B cell (primary cell): ENCODE data around the gene TNFRSF1B. TPM values are rescaled to one million over a fixed set of nuclear protein-coding genes. Genes with fewer than 3 reads are reported as not detected.

Source experiments
- ATAC-seq: fragments of 200-7000 bp; cut with Tn5 transposase; one replicate; pipeline ENCODE4 v1.10.0; 2021; ENCODE audit warnings: low read depth, mild to moderate bottlenecking, moderate number of reproducible peaks, moderate library complexity
- CTCF ChIA-PET: fragments of 350-600 bp; sonication (Branson Sonifier 250); formaldehyde crosslinking; loops from one replicate; lab custom pipeline; 2021; ENCODE audit warnings: antibody characterized with exemption, inconsistent platforms; lab: Charles Lee
- POLR2A ChIA-PET: fragments of 350-600 bp; sonication (Branson Sonifier 250); formaldehyde crosslinking; loops from one replicate; lab custom pipeline; 2021; ENCODE audit warnings: antibody characterized with exemption; lab: Charles Lee
- DNase-seq: peaks from one replicate; pipeline ENCODE4 v3.0.0; 2013
- H2AFZ ChIP-seq: 2 replicates; pipeline ENCODE4 v1.6.1; 2012; ENCODE audit warnings: mild to moderate bottlenecking, low read depth, low read length; ENCODE audit not compliant: insufficient read depth, poor library complexity, severe bottlenecking
- H3K27ac ChIP-seq, 2 donors: 1 replicate in 1 of 2; 2 replicates in 1 of 2; pipeline ENCODE4 v1.5.1; 2012 to 2013; ENCODE audit warnings: low read length in 2 of 2, mild to moderate bottlenecking in 2 of 2, moderate library complexity in 1 of 2
- H3K27me3 ChIP-seq, 4 experiments: fragments of 200-600 bp in 1 of 4; sonication (generic) in 1 of 4; replicated peaks in 1 of 4; 1 replicate in 2 of 4; 2 replicates in 2 of 4; pipeline versions ENCODE4 v1.6.1 to v1.7.0; 2013 to 2016; ENCODE audit warnings: low read length in 3 of 4, mild to moderate bottlenecking in 2 of 4, mixed read lengths in 1 of 4, moderate library complexity in 1 of 4; ENCODE audit not compliant: insufficient read depth in 4 of 4, control insufficient read depth in 3 of 4; ENCODE audit errors: control extremely low read depth in 1 of 4
- H3K36me3 ChIP-seq, 2 experiments: replicated peaks in 1 of 2; 1 replicate in 1 of 2; 2 replicates in 1 of 2; pipeline versions ENCODE4 v1.6.1 to v1.7.1; 2013; ENCODE audit warnings: low read length in 1 of 2; ENCODE audit not compliant: insufficient read depth in 2 of 2, control insufficient read depth in 1 of 2; ENCODE audit errors: control extremely low read depth in 1 of 2, extremely low read depth in 1 of 2
- H3K4me1 ChIP-seq, 2 donors: fragments of 200-600 bp in 1 of 2; sonication (generic) in 1 of 2; 1 replicate in 1 of 2; 2 replicates in 1 of 2; pipeline versions ENCODE4 v1.5.1 to v1.6.1; 2013 to 2017; ENCODE audit warnings: low read length in 2 of 2; ENCODE audit not compliant: control insufficient read depth in 2 of 2, insufficient read depth in 2 of 2
- H3K4me2 ChIP-seq: replicated peaks from 2 replicates; pipeline ENCODE3; 2012; ENCODE audit warnings: mild to moderate bottlenecking, low read depth, low read length; ENCODE audit not compliant: poor library complexity, severe bottlenecking
- H3K4me3 ChIP-seq, 5 experiments: fragments of 200-600 bp in 1 of 5; sonication (generic) in 1 of 5; 1 replicate in 3 of 5; 2 replicates in 2 of 5; pipeline versions ENCODE4 v1.5.1 to v1.7.0; 2011 to 2016; ENCODE audit warnings: low read length in 4 of 5, mild to moderate bottlenecking in 4 of 5, low read depth in 2 of 5, control low read depth in 1 of 5, moderate library complexity in 1 of 5; ENCODE audit not compliant: insufficient read depth in 1 of 5; ENCODE audit errors: control extremely low read depth in 1 of 5, extremely low read depth in 1 of 5
- H3K79me2 ChIP-seq: fragments of 200-600 bp; sonication (generic); one replicate; pipeline ENCODE4 v1.6.0; 2016; ENCODE audit warnings: low read length; ENCODE audit not compliant: control insufficient read depth, insufficient read depth
- H3K9ac ChIP-seq: fragments of 200-600 bp; sonication (generic); 2 replicates; pipeline ENCODE4 v1.6.1; 2017; ENCODE audit warnings: mild to moderate bottlenecking, low read length, moderate library complexity
- H3K9me3 ChIP-seq, 3 donors: one replicate each; pipeline versions ENCODE4 v1.6.1 to v1.7.1; 2013; ENCODE audit warnings: low read length in 2 of 3; ENCODE audit not compliant: control insufficient read depth in 2 of 3, insufficient read depth in 1 of 3; ENCODE audit errors: control extremely low read depth in 1 of 3
- H4K20me1 ChIP-seq: 2 replicates; pipeline ENCODE4 v1.6.0; 2012; ENCODE audit warnings: mild to moderate bottlenecking, low read length; ENCODE audit not compliant: insufficient read depth, control insufficient read depth, poor library complexity, severe bottlenecking
- H3K27ac Mint-ChIP-seq: one replicate; pipeline ENCODE4 v1.8.0; 2021; ENCODE audit warnings: mixed read lengths
- H3K27me3 Mint-ChIP-seq: one replicate; pipeline ENCODE4 v1.8.0; 2021; ENCODE audit warnings: mixed read lengths
- H3K4me1 Mint-ChIP-seq: one replicate; pipeline ENCODE4 v1.8.0; 2021; ENCODE audit warnings: mixed read lengths
- H3K4me3 Mint-ChIP-seq: one replicate; pipeline ENCODE4 v1.8.0; 2021; ENCODE audit warnings: mixed read lengths
- H3K9me3 Mint-ChIP-seq: one replicate; pipeline ENCODE4 v1.8.0; 2022; ENCODE audit warnings: mixed read lengths; ENCODE audit not compliant: insufficient read depth
- CTCF ChIP-seq: fragments of 200-600 bp; IDR thresholded peaks from one replicate; pipeline ENCODE4 v1.8.0; 2022; ENCODE audit warnings: antibody characterized with exemption, mild to moderate bottlenecking
- EZH2 ChIP-seq: IDR thresholded peaks from 2 replicates; pipeline ENCODE4 v1.6.1; 2012; ENCODE audit warnings: borderline replicate concordance, low read depth, mild to moderate bottlenecking, moderate library complexity, low read length; ENCODE audit not compliant: insufficient read depth, poor library complexity, severe bottlenecking
- WGBS: methylation state at CpG from one replicate; pipeline ENCODE4 v1.1.5; 2013; ENCODE audit warnings: missing lambda C conversion rate; ENCODE audit not compliant: insufficient coverage; 5-methylcytosine and 5-hydroxymethylcytosine counted together
- intact Hi-C: fragments of 100-400 bp; cut with micrococcal nuclease; formaldehyde crosslinking; loops from one replicate; pipeline ENCODE4 v1.10.0; 2022
- polyA plus RNA-seq: library from polyadenylated mRNA; depleted of rRNA; stranded (reverse); fragments of >200 nt; gene quantifications from 2 replicates; pipeline ENCODE4 v1.2.3, GENCODE V29; 2012
- total RNA-seq, 2 donors: library from RNA; stranded (reverse); fragments of 120-200 nt in 1 of 2; gene quantifications; 1 replicate in 1 of 2; 2 replicates in 1 of 2; pipeline versions ENCODE4 v1.2.3 to v1.2.4, GENCODE V29; 2013 to 2022

TNFRSF1B gene
- total and polyA plus RNA-seq, 2 donors (not counting 1 experiment from before 2014, with no cell fraction given): 37.7 to 99.4 TPM

DNA sequence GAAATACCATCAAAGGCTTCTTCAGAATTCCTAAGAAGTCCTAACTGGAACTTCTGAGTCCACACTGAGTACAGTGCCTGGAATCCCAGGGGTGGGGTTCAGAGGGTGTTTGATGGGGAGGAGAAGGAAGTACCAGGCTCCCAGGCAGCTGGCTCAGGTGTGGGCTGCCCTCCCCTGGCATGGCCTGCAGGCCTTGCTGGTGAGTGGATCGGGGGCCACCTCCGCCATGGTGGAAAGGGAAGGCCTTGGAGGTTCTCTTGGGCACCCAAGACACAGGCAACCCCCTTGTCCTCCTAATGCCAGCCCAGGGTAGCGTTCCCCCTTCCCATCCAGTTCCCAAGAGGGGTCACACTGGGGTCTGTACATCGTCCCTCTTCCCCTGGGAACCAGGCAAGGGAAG lies 26.8 kb upstream of the TNFRSF1B start:
- H3K9me3 ChIP-seq: peaks cover 0 to 10% (median 0%) of the 10 kb centered on the region in 3 donors
- H4K20me1 ChIP-seq: no peaks in the 10 kb centered on the region
- DNase-seq (no peak), ATAC-seq (no peak)
- H3K79me2 ChIP-seq: no peaks in the 10 kb centered on the region
- H3K27me3 ChIP-seq: no peaks in the 10 kb centered on the region
- H3K9ac ChIP-seq: no peak overlapping the region
- H3K4me1 ChIP-seq: peaks cover 25 to 44% of the 10 kb centered on the region in 2 donors
- H3K4me2 ChIP-seq: no peak overlapping the region
- H2AFZ ChIP-seq: no peak overlapping the region
- no peaks in the 10 kb centered on the region for H3K9me3 Mint-ChIP-seq
- no peak overlapping the region for H3K27ac ChIP-seq
- CTCF ChIA-PET: interaction anchor here (0.9 to 3.8 kb wide), 4 partner anchors 9 to 16 kb away, joined by 3 to 20 read pairs (median 6); no protein-coding TSS in a partner anchor
- H3K4me3 ChIP-seq: no peak overlapping the region
- TF ChIP-seq CTCF: no peak
- no peak for TF ChIP-seq EZH2
- peaks cover 43% of the 10 kb centered on the region for H3K4me1 Mint-ChIP-seq
- 100% methylated on average over 3 of the region's 4 CpGs for WGBS
- no peak overlapping the region for H3K4me3 Mint-ChIP-seq
- POLR2A ChIA-PET: interaction anchor here (0.5 to 5.0 kb wide), 2 partner anchors 11 to 325 kb away, joined by 6 to 30 read pairs; no protein-coding TSS in a partner anchor
- intact Hi-C loops: loop anchor here (5.0 kb wide), 1 partner anchor 42 kb away; no protein-coding TSS in a partner anchor
- H3K27ac Mint-ChIP-seq: no peak overlapping the region
- H3K27me3 Mint-ChIP-seq: no peaks in the 10 kb centered on the region
- no peaks in the 10 kb centered on the region for H3K36me3 ChIP-seq

GRCh38 chr1:12140515-12141162 lies 26.2 kb upstream of the TNFRSF1B start:
- intact Hi-C loops: loop anchor here (5.0 kb wide), 1 partner anchor 42 kb away; no protein-coding TSS in a partner anchor
- no peak for TF ChIP-seq CTCF
- no peak for TF ChIP-seq EZH2
- H3K4me2 ChIP-seq: no peak overlapping the region
- H3K4me1 ChIP-seq: peaks cover 29 to 51% of the 10 kb centered on the region in 2 donors
- no peaks in the 10 kb centered on the region for H3K9me3 Mint-ChIP-seq
- no peaks in the 10 kb centered on the region for H4K20me1 ChIP-seq
- no peaks in the 10 kb centered on the region for H3K36me3 ChIP-seq
- no peaks in the 10 kb centered on the region for H3K27me3 Mint-ChIP-seq
- H3K9ac ChIP-seq: no peak overlapping the region
- H3K9me3 ChIP-seq: peaks cover 0 to 10% (median 0%) of the 10 kb centered on the region in 3 donors
- H2AFZ ChIP-seq: no peak overlapping the region
- no peaks in the 10 kb centered on the region for H3K79me2 ChIP-seq
- H3K27me3 ChIP-seq: no peaks in the 10 kb centered on the region
- ATAC-seq: no peak
- POLR2A ChIA-PET: interaction anchor here (5.0 kb wide), 1 partner anchor 11 kb away, joined by 30 read pairs; no protein-coding TSS in a partner anchor
- DNase-seq: no peak
- H3K4me1 Mint-ChIP-seq: peaks cover 50% of the 10 kb centered on the region
- H3K4me3 Mint-ChIP-seq: no peak overlapping the region
- CTCF ChIA-PET: interaction anchor here (1.9 to 3.8 kb wide), 2 partner anchors 9 to 16 kb away, joined by 7 to 20 read pairs; no protein-coding TSS in a partner anchor
- 96% methylated on average over 8 of the region's 12 CpGs for WGBS
- no peak overlapping the region for H3K4me3 ChIP-seq
- H3K27ac ChIP-seq: no peak overlapping the region
- H3K27ac Mint-ChIP-seq: no peak overlapping the region
